Eye (tissue), 1 donor: Measurements from ENCODE around the gene ALKBH5.

Experiments
- DNase-seq: peaks from one replicate; pipeline ENCODE4 v3.0.0-alpha.2; 2015

Gene ALKBH5

GRCh38 chr17:18225642-18226283 lies 42.1 kb downstream of the ALKBH5 start:
- DNase-seq, result peak; percentile 64

GRCh38 chr17:18226284-18226945 lies 42.8 kb downstream of the ALKBH5 start:
- no peak for DNase-seq

- no peak for DNase-seq
These were observed 44.0 kb downstream of the ALKBH5 start for GRCh38 chr17:18227635-18228034.

- DNase-seq, result no peak
These were observed 44.6 kb downstream of the ALKBH5 start for GRCh38 chr17:18228176-18228682.

DNA sequence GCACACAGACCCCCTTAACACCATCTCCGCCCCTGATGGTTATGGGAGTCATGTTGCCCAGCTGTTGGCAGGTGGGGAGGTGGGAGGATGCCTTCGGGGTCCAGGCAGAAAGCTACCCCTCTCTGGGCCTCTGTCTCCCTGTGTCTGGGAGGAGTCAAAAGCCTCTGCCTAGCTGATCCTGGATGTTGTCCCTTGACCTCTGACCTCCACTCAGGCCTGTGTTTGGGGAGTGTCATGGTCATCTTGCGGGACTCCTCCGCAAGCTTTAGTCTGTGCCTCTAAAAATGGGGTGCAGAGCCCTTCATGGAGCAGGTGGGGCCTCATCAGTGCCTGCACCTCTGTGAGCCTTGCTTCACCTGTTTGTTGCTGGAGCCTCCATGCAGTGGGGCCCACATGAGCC lies 45.6 kb downstream of the ALKBH5 start:
- no peak for DNase-seq

DNA sequence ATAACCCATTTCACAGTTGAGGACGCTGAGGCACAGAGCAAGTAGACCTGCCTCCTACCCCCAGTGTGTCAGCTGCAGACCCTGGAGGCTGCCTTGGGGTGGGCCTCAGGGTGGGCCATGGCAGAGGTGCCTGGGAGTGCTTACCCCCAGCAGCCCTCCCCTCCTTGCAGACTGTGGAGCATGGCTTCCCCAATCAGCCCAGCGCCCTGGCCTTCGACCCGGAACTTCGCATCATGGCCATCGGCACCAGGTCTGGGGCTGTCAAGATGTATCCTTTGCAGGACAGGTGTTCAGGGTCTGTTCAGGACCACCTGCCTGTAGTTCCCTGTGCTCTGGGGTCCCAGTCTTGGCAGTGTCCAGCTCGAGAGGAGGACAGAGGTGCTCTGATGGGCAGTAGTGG lies 46.1 kb downstream of the ALKBH5 start:
- DNase-seq, result no peak

DNA sequence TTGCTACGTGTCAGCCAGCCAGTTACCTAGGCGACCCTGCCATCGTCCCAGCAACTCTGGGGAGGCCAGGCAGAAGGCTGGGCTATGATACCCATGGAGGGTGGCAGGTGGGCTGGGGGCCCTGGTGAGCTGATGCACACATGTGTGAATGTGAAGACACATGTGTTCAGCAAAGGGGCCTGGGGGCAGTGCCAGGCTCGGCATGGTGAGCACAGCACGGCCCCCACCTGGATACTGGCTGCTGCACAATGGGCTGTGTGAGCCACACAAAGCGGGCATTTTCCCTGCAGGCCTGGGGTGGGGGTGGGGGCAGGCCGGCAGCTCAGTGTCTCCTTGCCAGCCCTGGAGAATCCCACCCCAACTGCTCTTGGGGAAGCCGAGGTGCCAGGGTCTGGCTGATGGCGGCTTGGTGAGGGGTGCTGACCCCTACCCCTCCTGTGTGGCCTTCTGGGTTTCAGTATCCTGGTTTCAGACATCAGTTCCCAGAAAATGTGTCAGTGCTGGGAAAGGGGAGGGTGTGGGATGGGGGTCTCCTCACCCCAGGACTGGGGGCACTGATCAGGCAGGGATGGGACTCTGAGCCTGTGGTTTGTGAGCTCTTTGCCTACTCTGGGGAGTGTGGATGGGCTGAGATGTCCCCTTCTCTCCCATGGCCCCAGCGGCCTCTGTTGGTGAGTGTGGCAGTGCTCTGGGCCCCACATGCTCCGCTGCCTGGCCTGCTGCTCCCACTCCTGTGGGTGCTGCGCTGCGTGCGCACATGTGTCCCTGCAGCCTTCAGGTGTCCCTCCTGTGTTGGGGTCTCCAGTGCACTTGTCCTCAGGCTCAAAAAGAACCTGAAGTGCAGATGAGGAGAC lies 46.9 kb downstream of the ALKBH5 start:
- DNase-seq, result no peak

DNA sequence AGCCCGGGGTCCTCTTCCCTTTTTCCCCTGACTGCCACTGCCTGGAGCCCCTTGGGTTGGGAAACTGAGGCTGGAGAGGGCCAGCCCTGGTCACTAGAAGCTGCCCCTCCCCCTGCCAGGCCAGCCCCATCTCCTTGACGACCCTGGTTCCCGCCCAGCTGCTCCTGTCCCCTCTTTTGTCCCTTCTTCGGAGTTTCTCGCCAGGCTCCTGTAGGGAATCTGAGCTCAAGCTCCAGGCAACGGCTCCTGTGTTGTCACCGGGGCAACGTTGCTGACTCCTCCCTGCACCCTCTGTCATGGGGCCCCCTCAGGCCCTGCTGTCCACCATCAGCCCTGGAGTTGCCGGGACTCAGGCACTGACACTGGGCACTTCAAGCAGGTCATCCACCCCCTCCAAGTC lies 47.5 kb downstream of the ALKBH5 start:
- peak; percentile 75 for DNase-seq

DNA sequence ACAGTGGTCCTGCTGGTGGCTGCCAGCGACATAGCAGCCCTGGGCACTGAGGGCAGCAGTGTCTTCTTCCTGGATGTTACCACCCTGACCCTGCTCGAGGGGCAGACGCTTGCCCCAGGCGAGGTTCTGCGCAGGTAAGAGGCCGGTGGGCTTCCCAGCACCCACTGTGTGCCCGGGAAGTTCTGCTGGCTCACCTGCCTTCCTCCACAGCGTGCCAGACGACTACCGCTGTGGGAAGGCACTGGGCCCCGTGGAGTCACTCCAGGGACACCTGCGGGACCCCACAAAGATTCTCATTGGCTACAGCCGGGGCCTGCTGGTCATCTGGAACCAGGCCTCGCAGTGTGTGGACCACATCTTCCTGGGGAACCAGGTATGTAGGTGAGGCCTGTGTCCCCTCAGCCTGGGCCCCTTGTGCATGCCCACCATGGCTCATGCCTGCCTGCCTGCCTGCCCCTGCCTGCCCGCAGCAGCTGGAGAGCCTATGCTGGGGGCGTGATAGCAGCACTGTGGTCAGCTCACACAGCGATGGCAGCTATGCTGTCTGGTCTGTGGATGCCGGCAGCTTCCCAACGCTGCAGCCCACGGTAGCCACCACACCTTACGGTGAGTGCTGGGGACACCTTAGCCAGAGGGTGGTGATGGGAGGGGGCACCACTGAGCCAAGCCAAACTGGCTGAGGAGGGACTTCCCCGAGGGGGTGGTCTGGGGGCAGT lies 50.3 kb downstream of the ALKBH5 start:
- DNase-seq, result no peak

DNA sequence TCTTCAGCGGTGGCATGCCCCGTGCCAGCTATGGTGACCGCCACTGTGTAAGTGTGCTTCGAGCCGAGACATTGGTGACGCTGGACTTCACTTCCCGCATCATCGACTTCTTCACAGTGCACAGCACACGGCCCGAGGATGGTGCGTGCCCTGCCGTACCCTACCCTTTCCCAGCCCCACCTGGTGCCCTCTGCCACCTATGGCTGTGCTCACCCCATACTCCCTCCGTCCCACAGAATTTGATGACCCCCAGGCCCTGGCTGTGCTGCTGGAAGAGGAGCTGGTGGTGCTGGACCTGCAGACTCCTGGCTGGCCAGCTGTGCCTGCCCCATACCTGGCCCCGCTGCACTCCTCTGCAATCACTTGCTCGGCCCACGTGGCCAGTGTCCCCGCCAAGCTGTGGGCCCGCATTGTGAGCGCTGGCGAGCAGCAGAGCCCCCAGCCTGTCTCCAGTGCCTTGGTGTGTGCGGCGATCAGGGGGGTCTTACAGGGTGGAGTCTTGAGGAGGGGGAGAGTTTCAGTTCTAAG lies 51.3 kb downstream of the ALKBH5 start:
- DNase-seq, result no peak

DNA sequence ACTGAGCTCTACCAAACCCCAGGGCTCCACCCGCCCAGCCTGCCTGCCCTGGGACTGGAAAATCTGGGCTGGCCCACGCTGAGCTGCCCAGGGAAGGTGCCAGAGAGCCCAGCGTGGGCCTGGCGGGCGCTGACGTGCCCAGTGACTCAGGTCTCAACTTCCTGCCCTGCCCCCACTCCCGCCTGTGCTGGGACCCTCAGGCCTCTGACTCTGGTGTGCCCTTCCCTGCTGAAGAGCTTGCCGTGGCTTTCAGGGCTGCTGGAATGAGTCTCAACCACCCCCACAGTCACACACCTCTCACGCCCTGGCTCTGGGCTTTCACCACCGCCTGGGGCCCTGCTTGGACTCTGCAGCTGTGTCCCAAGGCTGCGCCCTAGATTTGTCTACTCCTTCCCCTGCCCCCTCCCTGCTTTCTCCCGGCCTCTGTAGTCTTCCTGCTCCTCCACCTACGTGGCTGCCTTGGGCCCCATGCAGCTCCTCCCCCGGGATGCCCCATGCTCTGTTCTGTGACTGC lies 52.2 kb downstream of the ALKBH5 start:
- no peak for DNase-seq

DNA sequence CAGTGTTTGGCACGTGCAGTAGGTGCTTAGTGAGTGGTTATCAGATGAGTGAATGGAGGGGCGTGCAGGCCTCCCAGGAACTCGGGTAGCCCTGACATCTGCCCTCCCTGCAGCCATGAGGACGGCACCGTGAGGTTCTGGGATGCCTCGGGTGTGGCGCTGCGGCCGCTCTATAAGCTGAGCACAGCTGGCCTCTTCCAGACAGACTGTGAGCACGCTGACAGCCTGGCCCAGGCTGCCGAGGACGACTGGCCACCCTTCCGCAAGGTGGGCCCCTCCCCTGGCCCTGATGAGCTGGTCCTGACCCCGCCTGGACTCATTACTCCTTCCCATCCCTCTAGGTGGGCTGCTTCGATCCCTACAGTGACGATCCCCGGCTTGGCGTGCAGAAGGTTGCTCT lies 52.9 kb downstream of the ALKBH5 start:
- no peak for DNase-seq

GRCh38 chr17:18237461-18237860 lies 53.8 kb downstream of the ALKBH5 start:
- DNase-seq, result no peak

DNA sequence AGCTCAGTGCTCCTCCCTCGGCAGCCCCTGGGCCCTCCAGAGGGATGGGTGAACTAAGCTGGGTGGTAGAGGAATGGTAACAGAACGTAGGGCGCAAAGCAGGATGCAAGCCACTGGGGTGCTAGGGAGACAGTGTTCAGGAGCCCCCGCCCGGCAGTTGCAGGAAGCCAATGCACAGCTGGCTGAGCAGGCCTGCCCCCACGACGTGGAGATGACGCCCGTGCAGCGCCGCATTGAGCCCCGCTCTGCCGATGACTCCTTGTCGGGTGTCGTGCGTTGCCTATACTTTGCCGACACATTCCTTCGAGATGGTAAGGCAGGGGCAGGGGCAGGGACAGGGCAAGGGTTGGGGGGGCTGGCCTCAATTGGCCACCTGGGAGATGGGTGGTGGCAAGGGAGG lies 54.7 kb downstream of the ALKBH5 start:
- no peak for DNase-seq

- DNase-seq, result no peak
These were observed 56.8 kb downstream of the ALKBH5 start for GRCh38 chr17:18240449-18240848.

- DNase-seq, result no peak
These were observed 57.7 kb downstream of the ALKBH5 start for GRCh38 chr17:18241229-18241871.

DNA sequence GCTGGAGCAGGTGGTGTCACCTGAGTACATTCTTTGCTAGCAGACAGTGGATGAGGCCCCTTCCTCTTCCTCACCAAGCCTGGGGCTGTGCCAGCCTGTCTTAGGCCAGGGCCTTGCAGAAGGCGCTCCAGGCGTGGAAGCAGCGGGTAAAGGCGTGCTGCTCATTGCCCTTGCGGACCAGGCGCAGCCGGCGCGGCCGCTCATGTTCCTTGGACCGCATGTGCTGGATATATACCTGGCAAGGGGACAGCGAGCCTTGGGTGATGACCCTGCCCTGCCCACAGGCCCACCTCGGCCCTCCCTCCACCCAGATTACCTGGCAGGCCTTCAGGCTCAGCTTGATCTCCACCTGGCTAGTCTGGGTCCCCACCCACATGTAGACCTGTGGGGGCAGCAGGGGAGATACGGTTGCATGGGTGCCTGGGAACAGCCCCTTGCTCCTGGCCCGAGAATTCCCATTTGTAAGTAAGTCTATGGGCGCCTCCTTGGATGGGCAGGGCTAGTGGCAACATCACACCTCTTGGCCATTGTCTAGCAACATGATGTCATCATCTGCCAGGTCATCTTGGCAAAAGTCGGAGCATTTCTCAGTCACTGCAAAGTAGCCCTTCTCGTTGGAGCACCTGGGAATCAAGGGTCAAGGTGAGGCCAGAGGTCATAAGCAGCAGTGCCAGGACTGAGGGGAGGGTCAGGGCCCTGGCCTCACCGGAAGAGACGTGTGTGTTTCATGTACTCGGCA lies 61.6 kb downstream of the ALKBH5 start:
- no peak for DNase-seq

DNA sequence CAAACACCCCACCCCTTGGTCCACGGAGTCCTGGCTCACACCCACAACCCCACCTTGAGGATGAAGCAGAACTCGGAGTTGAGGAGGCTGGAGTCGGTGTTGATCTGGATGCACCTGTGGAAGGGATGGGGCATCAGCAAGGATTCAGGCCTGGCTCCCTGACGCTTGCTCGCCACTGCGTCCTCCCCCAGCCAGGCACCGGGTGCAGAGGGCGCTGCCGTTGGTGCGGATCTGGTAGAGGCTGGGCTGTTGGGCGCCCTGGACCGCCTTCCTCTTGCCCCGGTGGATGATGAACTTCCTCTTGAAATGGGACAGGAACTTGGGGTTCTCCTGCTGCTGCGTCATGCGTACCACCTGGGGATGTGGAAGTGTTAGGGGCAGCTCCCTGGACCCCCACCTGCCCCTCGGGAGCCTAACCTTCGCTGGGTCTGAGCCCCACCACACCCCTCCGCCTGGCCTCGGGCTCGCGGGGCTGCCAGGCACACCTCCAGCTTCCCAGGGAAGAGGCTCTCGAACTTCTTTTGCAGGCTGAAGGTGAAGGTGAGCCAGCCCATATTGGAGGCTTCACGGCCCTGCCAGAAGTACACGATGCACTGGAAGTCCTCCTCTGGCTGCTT lies 62.6 kb downstream of the ALKBH5 start:
- no peak for DNase-seq

DNA sequence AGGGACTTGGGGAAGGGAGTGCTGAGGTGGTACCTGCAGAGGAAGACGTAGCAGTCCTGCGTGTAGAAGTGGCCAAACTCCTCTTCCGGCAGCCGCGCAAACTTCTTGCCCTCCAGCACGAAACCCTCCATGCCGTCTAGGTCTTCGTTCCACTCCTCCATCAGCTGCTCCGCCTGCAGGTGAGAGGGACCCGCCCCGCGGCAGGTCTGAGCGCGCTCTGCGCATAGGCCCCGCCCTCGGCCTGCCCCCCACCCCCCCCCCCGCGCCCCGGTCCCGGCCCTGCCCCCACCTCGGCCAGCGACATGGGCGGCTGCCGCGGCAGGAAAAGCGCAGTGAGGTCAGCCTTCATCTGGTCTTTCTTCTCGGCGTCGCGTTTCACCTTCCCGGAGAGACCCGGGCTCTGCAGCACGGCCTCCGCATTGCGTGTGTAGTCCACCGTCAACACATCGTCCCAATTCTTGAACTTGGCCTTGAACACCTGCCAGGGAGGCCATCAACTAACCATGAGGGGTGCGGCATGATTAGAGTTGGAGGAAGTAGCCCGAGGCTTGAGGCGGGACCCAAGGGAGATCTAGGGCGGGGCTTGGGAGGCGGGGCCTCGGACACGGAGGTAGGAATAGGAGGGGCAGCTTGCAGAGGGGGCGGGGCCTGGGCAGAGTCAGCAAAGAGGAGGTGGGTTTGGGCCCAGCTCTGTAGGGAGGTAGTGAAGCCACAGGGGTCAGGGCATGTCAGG lies 63.4 kb downstream of the ALKBH5 start:
- peak; percentile 70 for DNase-seq

- no peak for DNase-seq
These were observed 64.0 kb downstream of the ALKBH5 start for GRCh38 chr17:18247613-18248001.
